A549 (cell line): ENCODE measurements around the gene TMEM260. TPM values are rescaled to one million over a fixed set of nuclear protein-coding genes. Genes with fewer than 3 reads are reported as not detected.

Source experiments
- ATAC-seq, 2 experiments: fragments of 200-7000 bp in 1 of 2; fragments of >200 bp in 1 of 2; cut with Nextera tagmentation in 1 of 2; cut with Tn5 transposase in 1 of 2; 3 replicates each; pipeline versions ENCODE4 v1.8.0 to v1.9.1; 2018 to 2020; ENCODE audit warnings: mild to moderate bottlenecking in 1 of 2, moderate library complexity in 1 of 2
- CTCF ChIA-PET: fragments of 300-600 bp; sonication (Branson Sonifier 250); formaldehyde crosslinking; extraction: SDS; loops from one replicate; lab custom pipeline; 2021; ENCODE audit warnings: antibody characterized with exemption, inconsistent platforms; lab: Yijun Ruan, JAX
- POLR2A ChIA-PET: fragments of 350-600 bp; formaldehyde crosslinking; extraction: SDS; loops from one replicate; lab custom pipeline; 2021; ENCODE audit warnings: antibody characterized with exemption, inconsistent platforms; lab: Yijun Ruan, JAX
- DNase-seq, 2 experiments: peaks; one replicate each; pipeline versions ENCODE4 v3.0.0 to v3.0.0-alpha.2; 2011 to 2016; ENCODE audit warnings: low read depth in 1 of 2, low spot score in 1 of 2
- FAIRE-seq: peaks from 2 replicates; lab custom pipeline; 2011; peaks lifted over from hg19 to GRCh38; lab: Jason Lieb, UNC
- H3K27ac ChIP-seq, 2 experiments: fragments of >200 bp; sonication (Bioruptor Twin); formaldehyde crosslinking; 3 replicates each; pipeline ENCODE4 v1.5.1; 2016 to 2017
- H3K4me1 ChIP-seq: fragments of >200 bp; sonication (Bioruptor Twin); formaldehyde crosslinking; 3 replicates; pipeline ENCODE4 v1.6.1; 2016
- H3K4me2 ChIP-seq: fragments of >200 bp; sonication (Bioruptor Twin); formaldehyde crosslinking; 3 replicates; pipeline ENCODE4 v1.6.1; 2016
- H3K4me3 ChIP-seq: fragments of >200 bp; sonication (Bioruptor Twin); formaldehyde crosslinking; 3 replicates; pipeline ENCODE4 v1.5.1; 2016
- H3K9me3 ChIP-seq: fragments of >200 bp; sonication (Bioruptor Twin); formaldehyde crosslinking; 3 replicates; pipeline ENCODE4 v1.6.1; 2016
- CBX2 ChIP-seq: fragments of 200-600 bp; sonication (generic); IDR thresholded peaks from 2 replicates; pipeline ENCODE4 v1.6.1; 2016; ENCODE audit warnings: low read depth, mild to moderate bottlenecking, borderline replicate concordance
- CTCF ChIP-seq: fragments of >200 bp; sonication (Bioruptor Twin); formaldehyde crosslinking; IDR thresholded peaks from 3 replicates; pipeline ENCODE4 v1.5.1; 2016
- EHMT2 ChIP-seq: fragments of 200-600 bp; sonication (generic); IDR thresholded peaks from 2 replicates; pipeline ENCODE4 v1.6.1; 2016; ENCODE audit warnings: antibody characterized with exemption, low read depth, mild to moderate bottlenecking, moderate library complexity
- ELK1 ChIP-seq: fragments of 150-350 bp; IDR thresholded peaks from 2 replicates; pipeline ENCODE4 v1.6.1; 2014; ENCODE audit warnings: low read depth, mild to moderate bottlenecking, low read length
- EP300 ChIP-seq, 2 experiments: fragments of >200 bp; sonication (Bioruptor Twin); formaldehyde crosslinking; IDR thresholded peaks; 2 replicates in 1 of 2; 3 replicates in 1 of 2; pipeline ENCODE4 v1.6.1; 2016 to 2017
- FOXS1 ChIP-seq: fragments of 250-450 bp; sonication (Bioruptor Pico); IDR thresholded peaks from 2 replicates; pipeline ENCODE4 v1.5.0; 2020; ENCODE audit warnings: mild to moderate bottlenecking, moderate library complexity
- GATA3 ChIP-seq: IDR thresholded peaks from 2 replicates; pipeline ENCODE4 v1.6.1; 2012; ENCODE audit warnings: borderline replicate concordance
- HDAC2 ChIP-seq: fragments of 200-600 bp; sonication (generic); IDR thresholded peaks from 2 replicates; pipeline ENCODE4 v1.6.1; 2016
- HMGXB4 ChIP-seq: fragments of 250-450 bp; sonication (Bioruptor Pico); IDR thresholded peaks from 2 replicates; pipeline ENCODE4 v1.5.0; 2021; ENCODE audit warnings: mild to moderate bottlenecking, moderate library complexity, borderline replicate concordance
- JUN ChIP-seq, 2 experiments: fragments of >200 bp; sonication (Bioruptor Twin); formaldehyde crosslinking; IDR thresholded peaks; 2 replicates in 1 of 2; 3 replicates in 1 of 2; pipeline ENCODE4 v1.6.1; 2016 to 2017
- JUNB ChIP-seq: fragments of >200 bp; sonication (Bioruptor Twin); formaldehyde crosslinking; IDR thresholded peaks from 2 replicates; pipeline ENCODE4 v1.6.1; 2016
- KDM5A ChIP-seq: fragments of 200-600 bp; sonication (generic); IDR thresholded peaks from 2 replicates; pipeline ENCODE4 v1.6.1; 2016; ENCODE audit warnings: antibody characterized with exemption, mild to moderate bottlenecking
- MAX ChIP-seq: IDR thresholded peaks from 2 replicates; pipeline ENCODE4 v1.6.1; 2012
- MYC ChIP-seq: IDR thresholded peaks from 2 replicates; pipeline ENCODE4 v1.6.1; 2012; ENCODE audit warnings: mild to moderate bottlenecking, inconsistent platforms, low read length, improper control_type of control experiment, borderline replicate concordance
- NPAS2 ChIP-seq: fragments of 250-450 bp; sonication (Bioruptor Pico); IDR thresholded peaks from 2 replicates; pipeline ENCODE4 v1.8.0; 2022; ENCODE audit warnings: mild to moderate bottlenecking, moderate library complexity, borderline replicate concordance
- NR3C1 ChIP-seq: fragments of >200 bp; sonication (Bioruptor Twin); formaldehyde crosslinking; IDR thresholded peaks from 3 replicates; pipeline ENCODE4 v1.6.1; 2017
- PBX3 ChIP-seq: IDR thresholded peaks from 2 replicates; pipeline ENCODE4 v1.6.1; 2012
- POLR2AphosphoS2 ChIP-seq: conservative IDR thresholded peaks from 2 replicates; pipeline ENCODE4 v1.6.1; 2012; ENCODE audit warnings: low read length, improper control_type of control experiment, inconsistent platforms
- RAD21 ChIP-seq, 2 experiments: fragments of >200 bp in 1 of 2; sonication (Bioruptor Twin) in 1 of 2; formaldehyde crosslinking in 1 of 2; IDR thresholded peaks in 1 of 2; conservative IDR thresholded peaks in 1 of 2; 2 replicates in 1 of 2; 3 replicates in 1 of 2; pipeline ENCODE4 v1.6.1; 2012 to 2018; ENCODE audit warnings: inconsistent platforms in 1 of 2
- RARB ChIP-seq: fragments of 250-450 bp; sonication (Bioruptor Pico); IDR thresholded peaks from 2 replicates; pipeline ENCODE4 v1.8.0; 2021; ENCODE audit warnings: mild to moderate bottlenecking, moderate library complexity
- RCOR1 ChIP-seq: fragments of 150-350 bp; IDR thresholded peaks from 2 replicates; pipeline ENCODE4 v1.6.1; 2014; ENCODE audit warnings: antibody characterized with exemption, low read length, low read depth
- REST ChIP-seq: fragments of 200-600 bp; sonication (generic); IDR thresholded peaks from 2 replicates; pipeline ENCODE4 v1.6.1; 2016; ENCODE audit warnings: antibody characterized with exemption, mild to moderate bottlenecking, moderate library complexity
- TFCP2L1 ChIP-seq: fragments of 250-450 bp; sonication (Bioruptor Pico); IDR thresholded peaks from 2 replicates; pipeline ENCODE4 v1.5.0; 2021; ENCODE audit warnings: mild to moderate bottlenecking
- WGBS: methylation state at CpG from one replicate; pipeline ENCODE4 v1.1.6; 2017; ENCODE audit errors: missing lambda C conversion rate; 5-methylcytosine and 5-hydroxymethylcytosine counted together
- polyA plus RNA-seq, 4 experiments: library from polyadenylated mRNA; depleted of rRNA in 3 of 4; stranded (reverse); fragments of >200 nt; fragmentation: RNase III in 1 of 4; extraction: RNeasy Plus Mini Kit Qiagen cat#74134 plus additional on column Dnase treatment in 1 of 4; gene quantifications; 2 replicates in 3 of 4; 3 replicates in 1 of 4; pipeline ENCODE4 v1.2.3, GENCODE V29; 2011 to 2017

The TMEM260 gene
- polyA plus RNA-seq, 2 of the 4 experiments (the other 2 are of a cell fraction): 6.1 to 17.6 TPM

GRCh38 chr14:56661478-56661877 lies 81.9 kb downstream of the TMEM260 start:
- H3K27ac ChIP-seq: no peak overlapping the region
- no peak for TF ChIP-seq EHMT2
- no peak for TF ChIP-seq REST
- TF ChIP-seq JUNB: no peak
- no peak for TF ChIP-seq HMGXB4 (CRISPR knock-in tag)
- no peak for TF ChIP-seq EP300 (IDR thresholded peaks at IDR 0.05)
- TF ChIP-seq FOXS1 (CRISPR knock-in tag): no peak
- no peak for TF ChIP-seq POLR2AphosphoS2
- TF ChIP-seq GATA3: no peak
- TF ChIP-seq HDAC2: no peak
- TF ChIP-seq MYC: no peak
- TF ChIP-seq MAX: no peak
- no peak for TF ChIP-seq CTCF
- no peak for TF ChIP-seq PBX3
- no peak for TF ChIP-seq NR3C1
- ATAC-seq: no peak
- H3K9me3 ChIP-seq: no peaks in the 10 kb centered on the region
- WGBS: 24% methylated on average over 1 of the region's 1 CpG
- no peak overlapping the region for H3K4me3 ChIP-seq
- no peak for FAIRE-seq
- ChIA-PET POLR2A (no interaction called here), CTCF (interaction anchor here (1.2 to 1.6 kb wide), 3 partner anchors 521 to 713 kb away, joined by 3 to 4 read pairs (median 3); no protein-coding TSS in a partner anchor)
- H3K4me1 ChIP-seq: no peaks in the 10 kb centered on the region
- no peak overlapping the region for H3K4me2 ChIP-seq
- DNase-seq: no peak

- 54% methylated on average over 12 of the region's 12 CpGs for WGBS
- Histone ChIP-seq H3K4me3 (no peak overlapping the region), H3K4me2 (no peak overlapping the region), H3K9me3 (no peaks in the 10 kb centered on the region), H3K4me1 (no peaks in the 10 kb centered on the region), H3K27ac (no peak overlapping the region)
- ChIA-PET POLR2A (no interaction called here), CTCF (no interaction called here)
- FAIRE-seq (no peak), ATAC-seq (no peak), DNase-seq (no peak)
- TF ChIP-seq CBX2 (no peak), TFCP2L1 (CRISPR knock-in tag) (no peak), HMGXB4 (CRISPR knock-in tag) (no peak), NPAS2 (CRISPR knock-in tag) (no peak), KDM5A (no peak), RCOR1 (no peak), FOXS1 (CRISPR knock-in tag) (no peak), RARB (CRISPR knock-in tag) (no peak), JUN (IDR thresholded peaks at IDR 0.05) (no peak), ELK1 (no peak), RAD21 (conservative IDR thresholded peaks at IDR 0.05 in 1 of 2, IDR thresholded peaks at IDR 0.05 in 1 of 2) (no peak)
These were observed 85.3 kb downstream of the TMEM260 start for GRCh38 chr14:56664811-56665421.
